ENCODE data around the gene PNPLA7. TPM values are rescaled to one million over a fixed set of nuclear protein-coding genes. Genes with fewer than 3 reads are reported as not detected.

The PNPLA7 gene
- total RNA-seq, 1 donor from 2014 or later = 3.6 TPM

DNA sequence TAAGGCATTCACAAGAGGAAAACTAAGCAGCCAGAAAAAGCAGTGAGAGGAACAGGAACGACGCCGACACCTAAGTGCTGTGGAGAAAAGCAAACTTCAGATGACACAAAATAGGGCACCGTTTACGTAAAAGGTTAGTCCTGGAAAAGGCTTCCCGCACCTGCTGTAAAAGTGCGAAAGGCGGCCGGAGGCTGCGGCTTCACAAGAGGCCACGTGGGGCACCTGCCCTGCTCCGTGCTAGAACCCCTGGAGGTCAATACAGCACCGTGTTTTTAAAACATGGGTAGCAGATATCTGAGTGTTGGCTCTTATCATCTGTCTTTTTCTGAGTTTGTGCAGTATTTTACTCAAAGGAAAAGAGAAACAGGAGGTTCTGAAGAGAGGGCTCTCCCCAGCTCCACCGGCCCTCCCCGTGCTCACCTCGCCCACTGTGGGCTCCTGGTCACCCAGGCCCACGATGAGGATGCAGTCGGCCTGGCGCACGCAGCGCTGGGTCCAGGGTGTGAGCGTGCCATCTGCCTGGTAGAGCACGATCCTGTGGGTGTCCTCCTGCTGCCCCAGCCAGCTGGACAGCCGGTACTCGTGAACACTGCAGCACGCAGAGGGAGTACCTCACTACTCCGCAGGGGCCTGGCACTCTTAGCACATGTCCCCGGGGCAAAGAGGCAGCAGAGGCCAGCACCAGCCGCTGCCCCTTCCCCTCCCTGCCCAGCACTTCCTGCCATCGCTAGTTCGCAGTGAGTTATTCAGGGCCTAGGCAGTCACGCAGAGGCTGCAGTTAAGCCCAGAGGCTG is 70.1 kb downstream of the PNPLA7 start:
- TF ChIP-seq, protein P1, sequence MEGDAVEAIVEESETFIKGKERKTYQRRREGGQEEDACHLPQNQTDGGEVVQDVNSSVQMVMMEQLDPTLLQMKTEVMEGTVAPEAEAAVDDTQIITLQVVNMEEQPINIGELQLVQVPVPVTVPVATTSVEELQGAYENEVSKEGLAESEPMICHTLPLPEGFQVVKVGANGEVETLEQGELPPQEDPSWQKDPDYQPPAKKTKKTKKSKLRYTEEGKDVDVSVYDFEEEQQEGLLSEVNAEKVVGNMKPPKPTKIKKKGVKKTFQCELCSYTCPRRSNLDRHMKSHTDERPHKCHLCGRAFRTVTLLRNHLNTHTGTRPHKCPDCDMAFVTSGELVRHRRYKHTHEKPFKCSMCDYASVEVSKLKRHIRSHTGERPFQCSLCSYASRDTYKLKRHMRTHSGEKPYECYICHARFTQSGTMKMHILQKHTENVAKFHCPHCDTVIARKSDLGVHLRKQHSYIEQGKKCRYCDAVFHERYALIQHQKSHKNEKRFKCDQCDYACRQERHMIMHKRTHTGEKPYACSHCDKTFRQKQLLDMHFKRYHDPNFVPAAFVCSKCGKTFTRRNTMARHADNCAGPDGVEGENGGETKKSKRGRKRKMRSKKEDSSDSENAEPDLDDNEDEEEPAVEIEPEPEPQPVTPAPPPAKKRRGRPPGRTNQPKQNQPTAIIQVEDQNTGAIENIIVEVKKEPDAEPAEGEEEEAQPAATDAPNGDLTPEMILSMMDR (IDR thresholded peaks at IDR 0.05) = no peak
- Mint-ChIP-seq H3K36me3 (ENCODE audit: low read depth) (peaks cover 10% of the 10 kb centered on the region), H3K4me3 (ENCODE audit: unreplicated experiment) (no peak overlapping the region), H3K27me3 (ENCODE audit: low read depth) (no peaks in the 10 kb centered on the region), H3K27ac (ENCODE audit: unreplicated experiment) (no peak overlapping the region), H3K9me3 (ENCODE audit: low read depth) (peaks cover 11% of the 10 kb centered on the region), H3K4me1 (ENCODE audit: low read depth) (peaks cover 20% of the 10 kb centered on the region)
- DNase-seq (ENCODE audit: low spot score) = no peak

- H3K27ac Mint-ChIP-seq (ENCODE audit: unreplicated experiment) = peak overlapping the region; percentile 34
- peaks cover 14% of the 10 kb centered on the region for H3K9me3 Mint-ChIP-seq (ENCODE audit: low read depth)
- no peak for DNase-seq (ENCODE audit: low spot score)
- no peaks in the 10 kb centered on the region for H3K27me3 Mint-ChIP-seq (ENCODE audit: low read depth)
- TF ChIP-seq, protein P1 (IDR thresholded peaks at IDR 0.05) = no peak
- H3K36me3 Mint-ChIP-seq (ENCODE audit: low read depth) = peaks cover 12% of the 10 kb centered on the region
- H3K4me1 Mint-ChIP-seq (ENCODE audit: low read depth) = peaks cover 20% of the 10 kb centered on the region
- H3K4me3 Mint-ChIP-seq (ENCODE audit: unreplicated experiment) = no peak overlapping the region
Measured at GRCh38 chr9:137478962-137479861, 71.0 kb downstream of the PNPLA7 start.

DNA sequence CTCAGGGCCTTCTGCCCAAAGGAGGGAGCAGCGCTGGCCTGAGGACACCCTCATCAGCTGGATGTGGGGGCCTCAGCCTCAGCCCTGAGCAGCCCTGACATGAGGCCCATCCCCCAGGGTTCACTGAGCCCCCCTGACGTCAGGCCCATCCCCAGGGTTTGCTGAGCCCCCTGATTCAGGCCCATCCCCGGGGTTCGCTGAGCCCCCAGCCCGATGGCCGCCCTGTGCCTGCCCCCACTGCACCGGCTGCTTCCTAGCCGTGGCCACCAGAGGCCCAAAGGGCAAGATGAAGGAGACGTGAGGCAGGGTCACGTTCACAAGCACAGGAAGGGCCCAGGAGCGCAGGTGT is 71.6 kb downstream of the PNPLA7 start:
- DNase-seq (ENCODE audit: low spot score) = no peak

DNA sequence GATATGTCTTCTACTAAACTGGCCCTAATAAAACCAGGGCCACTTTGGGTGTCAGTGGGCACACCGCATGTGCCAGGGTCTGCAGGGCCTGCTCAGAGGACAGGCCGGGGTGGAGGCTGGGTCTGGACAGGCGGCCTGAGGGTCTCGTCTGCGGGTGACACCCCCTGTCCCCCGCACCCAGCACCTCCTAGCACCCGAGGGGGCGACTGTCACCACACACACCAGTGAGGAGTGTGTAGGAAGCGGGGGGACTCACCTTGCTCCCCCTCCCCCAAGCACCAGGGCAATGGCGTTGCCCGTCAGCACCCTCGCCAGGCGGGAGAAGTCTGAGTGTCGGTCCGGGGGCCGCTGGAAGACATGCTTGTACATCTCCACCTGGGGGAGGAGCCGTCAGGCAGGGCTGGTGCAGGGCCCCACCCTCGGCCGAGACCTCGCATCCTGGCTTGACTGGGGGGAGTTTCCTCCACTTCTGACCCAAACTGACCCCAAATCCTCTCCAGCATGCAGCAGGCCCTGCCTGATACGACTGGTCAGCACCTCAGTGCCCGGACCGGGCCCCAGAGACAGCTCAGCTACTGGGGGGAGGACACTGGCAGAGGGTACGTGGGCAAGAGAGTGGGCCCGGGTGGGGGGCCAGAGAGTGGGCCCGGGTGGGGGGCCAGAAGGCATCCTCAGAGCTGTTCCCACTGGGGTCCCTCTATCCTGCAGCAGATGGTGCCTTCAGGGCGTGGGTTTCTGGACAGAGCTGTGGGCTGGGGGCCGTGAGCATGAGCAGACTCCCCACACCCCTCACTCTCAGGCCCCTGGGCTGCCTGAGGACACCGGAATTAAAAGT is 72.2 kb downstream of the PNPLA7 start:
- H3K4me1 Mint-ChIP-seq (ENCODE audit: low read depth) = peaks cover 20% of the 10 kb centered on the region
- DNase-seq (ENCODE audit: low spot score) = no peak
- TF ChIP-seq, protein P1 (IDR thresholded peaks at IDR 0.05) = no peak
- H3K27me3 Mint-ChIP-seq (ENCODE audit: low read depth) = no peaks in the 10 kb centered on the region
- no peak overlapping the region for H3K27ac Mint-ChIP-seq (ENCODE audit: unreplicated experiment)
- peaks cover 19% of the 10 kb centered on the region for H3K9me3 Mint-ChIP-seq (ENCODE audit: low read depth)
- H3K4me3 Mint-ChIP-seq (ENCODE audit: unreplicated experiment) = no peak overlapping the region
- H3K36me3 Mint-ChIP-seq (ENCODE audit: low read depth) = peaks cover 15% of the 10 kb centered on the region

More for the DNA sequence above, 71.6 kb downstream of the PNPLA7 start:
- peaks cover 14% of the 10 kb centered on the region for H3K36me3 Mint-ChIP-seq (ENCODE audit: low read depth)
- H3K9me3 Mint-ChIP-seq (ENCODE audit: low read depth) = peaks cover 15% of the 10 kb centered on the region
- H3K27ac Mint-ChIP-seq (ENCODE audit: unreplicated experiment) = no peak overlapping the region
- TF ChIP-seq, protein P1 (IDR thresholded peaks at IDR 0.05) = no peak
- peaks cover 20% of the 10 kb centered on the region for H3K4me1 Mint-ChIP-seq (ENCODE audit: low read depth)
- no peak overlapping the region for H3K4me3 Mint-ChIP-seq (ENCODE audit: unreplicated experiment)
- H3K27me3 Mint-ChIP-seq (ENCODE audit: low read depth) = no peaks in the 10 kb centered on the region
